Mammary epithelial cell (primary cell): Measurements from ENCODE around the gene SLC44A3.

Experiments used
- EZH2 ChIP-seq: IDR thresholded peaks from 2 replicates; pipeline ENCODE4 v1.6.1; 2012; ENCODE audit warnings: low read length, inconsistent platforms, borderline replicate concordance
- TF ChIP-seq, protein P1 (sequence below), 2 donors: IDR thresholded peaks in 1 of 2; conservative IDR thresholded peaks in 1 of 2; 2 replicates each; pipeline ENCODE4 v1.5.1; 2011 to 2012; ENCODE audit warnings: inconsistent platforms in 2 of 2, low read length in 2 of 2, mild to moderate bottlenecking in 2 of 2, control low read depth in 1 of 2, low read depth in 1 of 2; ENCODE audit not compliant: insufficient read depth in 1 of 2; ENCODE audit errors: extremely low read depth in 1 of 2

DNA sequence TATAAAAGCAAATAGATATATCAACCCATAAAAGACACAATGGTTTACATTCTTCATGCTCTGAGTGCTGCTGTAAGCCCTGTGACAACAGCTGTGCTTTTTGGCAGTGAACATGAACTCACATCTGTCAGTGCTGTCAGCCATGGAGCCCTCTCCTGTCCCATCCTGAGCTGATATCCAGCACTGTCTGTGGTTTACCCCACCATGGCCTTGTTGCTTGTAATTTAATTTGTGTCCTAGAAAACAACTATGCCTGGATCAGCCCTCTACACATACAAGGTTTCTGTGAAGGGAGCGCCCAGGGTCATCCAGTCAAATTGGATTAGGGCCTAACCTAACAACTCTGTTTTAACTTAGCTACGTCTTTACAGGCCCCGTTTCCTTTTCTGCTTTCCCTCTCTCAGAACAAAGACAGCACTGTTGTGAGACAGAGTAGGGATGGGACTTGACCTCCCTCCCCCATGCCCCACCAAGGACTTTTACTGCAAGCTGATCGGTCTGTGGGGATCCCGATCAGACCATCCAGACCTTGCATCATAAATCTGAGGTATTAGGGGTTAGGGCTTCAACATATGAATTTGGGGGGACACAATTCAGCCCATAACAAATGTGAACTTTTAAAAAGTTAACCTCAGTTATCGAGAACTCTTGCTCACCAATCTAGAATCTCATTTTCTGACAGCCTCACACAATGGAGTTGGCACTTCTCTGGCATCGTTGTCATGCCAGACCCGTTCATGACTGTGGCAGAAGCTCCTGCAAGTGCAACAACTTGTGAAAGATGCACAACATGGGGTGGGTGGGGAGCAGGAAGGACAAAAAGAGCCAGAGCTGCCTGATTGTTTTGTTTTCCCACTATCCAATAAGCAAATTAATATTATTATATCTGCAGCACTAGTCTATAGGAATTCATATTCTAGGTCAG, 16.4 kb upstream of the SLC44A3 start:
- TF ChIP-seq, protein P1, sequence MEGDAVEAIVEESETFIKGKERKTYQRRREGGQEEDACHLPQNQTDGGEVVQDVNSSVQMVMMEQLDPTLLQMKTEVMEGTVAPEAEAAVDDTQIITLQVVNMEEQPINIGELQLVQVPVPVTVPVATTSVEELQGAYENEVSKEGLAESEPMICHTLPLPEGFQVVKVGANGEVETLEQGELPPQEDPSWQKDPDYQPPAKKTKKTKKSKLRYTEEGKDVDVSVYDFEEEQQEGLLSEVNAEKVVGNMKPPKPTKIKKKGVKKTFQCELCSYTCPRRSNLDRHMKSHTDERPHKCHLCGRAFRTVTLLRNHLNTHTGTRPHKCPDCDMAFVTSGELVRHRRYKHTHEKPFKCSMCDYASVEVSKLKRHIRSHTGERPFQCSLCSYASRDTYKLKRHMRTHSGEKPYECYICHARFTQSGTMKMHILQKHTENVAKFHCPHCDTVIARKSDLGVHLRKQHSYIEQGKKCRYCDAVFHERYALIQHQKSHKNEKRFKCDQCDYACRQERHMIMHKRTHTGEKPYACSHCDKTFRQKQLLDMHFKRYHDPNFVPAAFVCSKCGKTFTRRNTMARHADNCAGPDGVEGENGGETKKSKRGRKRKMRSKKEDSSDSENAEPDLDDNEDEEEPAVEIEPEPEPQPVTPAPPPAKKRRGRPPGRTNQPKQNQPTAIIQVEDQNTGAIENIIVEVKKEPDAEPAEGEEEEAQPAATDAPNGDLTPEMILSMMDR (conservative IDR thresholded peaks at IDR 0.05 in 1 of 2, IDR thresholded peaks at IDR 0.05 in 1 of 2; ENCODE audit: extremely low read depth in 1 of 2, insufficient read depth in 1 of 2, low read depth in 1 of 2, low read length in 2 of 2): no peak
- no peak for TF ChIP-seq EZH2
